OCI-LY3 (cell line): ENCODE results near the gene MAL.

ENCODE experiments used
- CTCF ChIP-seq: fragments of 200-600, 300-600 bp; sonication (generic); IDR thresholded peaks from 2 replicates; pipeline ENCODE4 v1.5.1; 2014; ENCODE audit warnings: antibody characterized with exemption, low read length, low read depth
- EZH2phosphoT487 ChIP-seq: fragments of 200-600 bp; shearing (Covaris generic); IDR thresholded peaks from 2 replicates; pipeline ENCODE4 v1.6.1; 2018; ENCODE audit warnings: antibody characterized with exemption, mixed run types, low read depth

DNA sequence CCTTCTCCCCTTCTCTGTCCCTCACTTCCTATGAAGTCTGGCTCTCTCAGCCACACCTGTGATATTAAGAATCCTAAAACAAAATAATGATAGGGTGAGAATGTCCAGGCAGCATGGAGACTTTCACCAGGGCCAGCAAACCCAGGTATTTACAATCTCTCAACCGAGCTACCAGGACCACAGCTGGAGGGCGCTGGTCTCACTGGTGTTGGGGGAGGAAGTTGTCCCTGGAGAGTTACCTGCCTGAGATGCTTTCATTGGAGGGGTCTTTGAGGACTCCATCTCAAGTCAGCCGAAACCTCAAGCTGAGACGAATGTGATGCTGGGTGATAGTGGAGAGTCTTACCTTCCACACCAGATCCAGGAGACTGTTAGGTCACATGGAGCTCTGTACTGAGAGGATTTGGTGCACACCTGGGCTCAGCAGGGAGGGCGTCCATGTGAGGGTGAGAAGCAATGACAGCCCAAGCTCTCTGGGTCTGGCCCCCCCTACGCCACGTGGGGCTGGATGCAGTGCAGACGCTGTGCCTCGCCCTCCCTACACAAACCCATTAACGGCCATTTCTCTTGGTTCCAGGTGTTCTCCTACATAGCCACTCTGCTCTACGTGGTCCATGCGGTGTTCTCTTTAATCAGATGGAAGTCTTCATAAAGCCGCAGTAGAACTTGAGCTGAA is 27.4 kb downstream of the MAL start:
- TF ChIP-seq EZH2phosphoT487, result no peak
- no peak for TF ChIP-seq CTCF
